ENCODE data around the gene TEX11.

DNA sequence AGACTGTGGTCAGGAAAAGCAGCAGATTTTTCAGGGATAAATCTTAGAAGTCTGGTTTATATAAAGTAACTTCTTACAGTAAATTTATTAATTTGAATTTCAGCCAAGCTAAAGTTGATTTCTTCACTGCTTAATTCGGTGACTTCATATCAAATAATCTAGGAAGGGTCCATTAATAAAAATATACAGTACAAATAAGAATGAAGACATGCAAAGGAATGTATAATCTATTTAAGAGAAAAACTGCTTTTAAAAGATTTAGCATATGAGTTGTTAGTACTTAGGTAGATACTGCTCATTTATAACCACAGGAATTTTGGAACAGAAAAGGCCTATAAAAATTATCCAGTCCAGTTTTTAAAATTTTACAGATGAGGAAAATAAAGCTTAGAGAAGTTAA, 286.8 kb downstream of the TEX11 start:
- TF ChIP-seq CTCF (IDR thresholded peaks at IDR 0.05) = no peak
- TF ChIP-seq POLR2A (IDR thresholded peaks at IDR 0.05) = no peak

Measured in lower leg skin (tissue), 3 donors.